AG09309 (cell line): ENCODE results near the gene TSPAN10.

Experiments
- DNase-seq: peaks from one replicate; pipeline ENCODE4 v3.0.0-alpha.2; 2010; ENCODE audit warnings: low read depth
- H3K4me3 ChIP-seq: 2 replicates; pipeline ENCODE4 v1.5.1; 2011; ENCODE audit warnings: mild to moderate bottlenecking, low read depth, low read length, moderate library complexity; ENCODE audit not compliant: control insufficient read depth
- CTCF ChIP-seq: IDR thresholded peaks from 2 replicates; pipeline ENCODE4 v1.5.1; 2011; ENCODE audit warnings: mild to moderate bottlenecking, low read depth, low read length, inconsistent platforms; ENCODE audit not compliant: insufficient read depth, control insufficient read depth; ENCODE audit errors: missing control alignments

TSPAN10 gene

GRCh38 chr17:81636505-81637288 lies at the start of gene TSPAN10, which contains the start of gene NPLOC4:
TSPAN10 (plus strand) TSS chr17:81637196; CDS start chr17:81642413, 5,217 bp downstream.
NPLOC4 (minus strand) TSS chr17:81637112; CDS start chr17:81636930, 182 bp downstream.
- DNase-seq = peak; percentile 20
- TF ChIP-seq CTCF = no peak
- H3K4me3 ChIP-seq = peak within 1 kb of the TSS; percentile 99

GRCh38 chr17:81589612-81590011 lies 47.4 kb upstream of the TSPAN10 start:
- no peak for TF ChIP-seq CTCF
- no peak overlapping the region for H3K4me3 ChIP-seq
- no peak for DNase-seq

- H3K4me3 ChIP-seq = no peak overlapping the region
- DNase-seq = no peak
- TF ChIP-seq CTCF = no peak
These were observed 46.9 kb upstream of the TSPAN10 start for GRCh38 chr17:81590121-81590520.

- TF ChIP-seq CTCF = no peak
- DNase-seq = no peak
- no peak overlapping the region for H3K4me3 ChIP-seq
These were observed 45.0 kb upstream of the TSPAN10 start for GRCh38 chr17:81591971-81592370.

GRCh38 chr17:81593105-81593871 lies 43.7 kb upstream of the TSPAN10 start:
- TF ChIP-seq CTCF = no peak
- DNase-seq = no peak
- H3K4me3 ChIP-seq = no peak overlapping the region

- H3K4me3 ChIP-seq = no peak overlapping the region
- DNase-seq = no peak
- no peak for TF ChIP-seq CTCF
These were observed 37.1 kb upstream of the TSPAN10 start for GRCh38 chr17:81599719-81600486.
